Epithelial cell of proximal tubule (primary cell): Measurements from ENCODE around the gene KLK6. TPM values are rescaled to one million over a fixed set of nuclear protein-coding genes. Genes with fewer than 3 reads are reported as not detected.
"Not testable (repeated sequence)": the region's sequence is repeated elsewhere in the genome, so short reads cannot be mapped to it uniquely, and the experiment has no call there.

Experiments
- DNase-seq: peaks from one replicate; pipeline ENCODE4 v3.0.0-alpha.2; 2011; ENCODE audit warnings: low read depth
- H3K4me3 ChIP-seq: 2 replicates; pipeline ENCODE4 v1.5.1; 2011; ENCODE audit warnings: low read depth, mild to moderate bottlenecking, low read length
- total RNA-seq: library from RNA; depleted of rRNA; stranded (reverse); fragments of >200 nt; gene quantifications from 2 replicates; pipeline ENCODE4 v1.2.3, GENCODE V29; 2015
- TF ChIP-seq, protein P1 (sequence below): conservative IDR thresholded peaks from 2 replicates; pipeline ENCODE4 v1.5.1; 2012; ENCODE audit warnings: low read depth, mild to moderate bottlenecking, low read length

Gene KLK6
- total RNA-seq, 1 donor from 2014 or later = 32.2 TPM

DNA sequence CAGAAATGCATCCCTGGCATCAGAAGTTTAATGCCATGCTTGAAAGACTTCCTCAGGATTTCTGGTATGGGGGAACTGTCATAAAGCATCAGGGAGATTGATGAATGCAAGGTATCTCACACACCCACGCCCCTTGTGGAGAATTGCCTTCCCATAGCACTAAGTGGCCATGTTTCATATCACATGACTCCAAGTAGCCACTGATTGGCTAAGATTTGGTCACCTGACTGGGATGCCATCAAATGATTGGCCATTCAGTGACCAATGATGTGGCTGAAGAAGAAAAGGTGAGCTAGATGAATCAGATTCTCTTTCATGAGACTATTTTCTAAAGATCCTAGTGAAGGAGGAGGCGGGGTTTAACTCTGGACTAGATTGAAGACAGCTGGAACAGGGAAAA, 24.7 kb upstream of the KLK6 start:
- no peak for DNase-seq
- no peak overlapping the region for H3K4me3 ChIP-seq
- TF ChIP-seq, protein P1, sequence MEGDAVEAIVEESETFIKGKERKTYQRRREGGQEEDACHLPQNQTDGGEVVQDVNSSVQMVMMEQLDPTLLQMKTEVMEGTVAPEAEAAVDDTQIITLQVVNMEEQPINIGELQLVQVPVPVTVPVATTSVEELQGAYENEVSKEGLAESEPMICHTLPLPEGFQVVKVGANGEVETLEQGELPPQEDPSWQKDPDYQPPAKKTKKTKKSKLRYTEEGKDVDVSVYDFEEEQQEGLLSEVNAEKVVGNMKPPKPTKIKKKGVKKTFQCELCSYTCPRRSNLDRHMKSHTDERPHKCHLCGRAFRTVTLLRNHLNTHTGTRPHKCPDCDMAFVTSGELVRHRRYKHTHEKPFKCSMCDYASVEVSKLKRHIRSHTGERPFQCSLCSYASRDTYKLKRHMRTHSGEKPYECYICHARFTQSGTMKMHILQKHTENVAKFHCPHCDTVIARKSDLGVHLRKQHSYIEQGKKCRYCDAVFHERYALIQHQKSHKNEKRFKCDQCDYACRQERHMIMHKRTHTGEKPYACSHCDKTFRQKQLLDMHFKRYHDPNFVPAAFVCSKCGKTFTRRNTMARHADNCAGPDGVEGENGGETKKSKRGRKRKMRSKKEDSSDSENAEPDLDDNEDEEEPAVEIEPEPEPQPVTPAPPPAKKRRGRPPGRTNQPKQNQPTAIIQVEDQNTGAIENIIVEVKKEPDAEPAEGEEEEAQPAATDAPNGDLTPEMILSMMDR = no peak

DNA sequence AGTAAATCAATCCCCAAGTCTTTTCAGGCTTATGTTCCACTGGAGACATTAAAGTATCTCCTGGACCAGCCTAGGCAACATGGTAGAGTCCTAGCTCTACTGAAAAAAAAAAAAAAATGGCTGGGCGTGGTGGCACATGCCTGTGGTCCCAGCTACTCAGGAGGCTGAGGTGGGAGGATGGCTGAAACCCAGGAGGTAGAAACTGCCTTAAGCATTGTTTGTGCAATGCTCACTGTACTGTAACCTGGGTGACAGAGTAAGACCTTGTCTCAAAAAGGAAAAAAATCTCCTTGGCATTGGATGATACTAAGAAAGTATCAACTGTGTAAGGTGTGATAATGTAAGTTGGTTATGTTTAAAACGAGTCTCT, 23.3 kb upstream of the KLK6 start:
- no peak for DNase-seq
- H3K4me3 ChIP-seq = no peak overlapping the region
- TF ChIP-seq, protein P1 = no peak

DNA sequence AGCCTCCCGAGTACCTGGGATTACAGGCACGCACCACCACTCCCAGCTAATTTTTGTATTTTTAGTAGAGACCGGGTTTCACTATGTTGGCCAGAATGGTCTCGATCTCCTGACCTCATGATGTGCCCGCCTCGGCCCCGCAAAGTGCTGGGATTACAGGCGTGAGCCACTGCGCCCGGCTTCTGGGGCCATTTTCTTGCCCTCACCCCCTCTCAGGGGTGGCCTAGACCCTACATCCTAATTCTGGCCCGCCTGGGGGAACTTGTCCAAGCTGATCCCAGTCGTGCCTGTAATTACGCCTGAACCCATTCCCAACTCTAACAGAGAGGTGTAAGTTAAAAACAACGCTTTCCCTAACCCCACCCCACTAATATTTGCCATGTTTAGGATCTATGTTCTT, 15.0 kb upstream of the KLK6 start:
- H3K4me3 ChIP-seq, DNase-seq: not testable (repeated sequence)

DNA sequence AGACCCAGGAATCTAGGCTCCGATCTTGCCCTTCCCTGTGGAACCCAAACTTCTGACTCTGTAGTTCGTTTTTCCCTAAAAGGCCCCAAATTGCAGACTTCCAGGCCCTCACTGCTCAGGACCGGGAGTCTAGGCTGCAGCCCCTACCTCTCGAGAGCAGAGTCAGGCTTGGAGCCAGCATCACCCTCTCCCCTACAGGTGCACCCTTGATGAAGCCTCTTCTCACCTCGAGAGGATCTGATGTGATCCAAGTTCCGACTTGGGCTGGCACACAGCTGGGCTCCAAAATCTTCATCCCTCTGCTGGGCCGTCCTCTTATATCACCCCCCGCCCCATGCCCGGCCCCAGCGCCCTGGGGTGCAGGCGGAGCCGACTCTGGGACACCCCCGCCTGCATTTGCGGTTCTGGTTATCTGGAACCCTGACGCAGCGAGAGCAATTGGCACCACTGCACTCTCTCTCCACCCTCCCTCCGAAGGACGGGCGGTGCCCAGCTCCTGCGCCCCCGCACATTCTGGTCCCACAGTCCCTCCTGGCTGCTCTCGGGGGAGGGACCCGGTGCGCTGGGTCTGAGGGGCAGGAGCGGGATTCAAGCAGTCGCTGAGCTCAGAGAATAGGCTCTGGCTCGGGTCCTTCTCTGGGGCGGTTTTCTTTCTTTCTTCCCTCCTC, 14.4 kb upstream of the KLK6 start, which contains the start of gene KLK7:
TSS of gene KLK7 (minus strand) at position 293 of the 668 bp plus-strand sequence. CDS start 1,518 bp downstream, outside the sequence.
- DNase-seq = no peak
- TF ChIP-seq, protein P1 = no peak
- no peak within 1 kb of the TSS for H3K4me3 ChIP-seq

DNA sequence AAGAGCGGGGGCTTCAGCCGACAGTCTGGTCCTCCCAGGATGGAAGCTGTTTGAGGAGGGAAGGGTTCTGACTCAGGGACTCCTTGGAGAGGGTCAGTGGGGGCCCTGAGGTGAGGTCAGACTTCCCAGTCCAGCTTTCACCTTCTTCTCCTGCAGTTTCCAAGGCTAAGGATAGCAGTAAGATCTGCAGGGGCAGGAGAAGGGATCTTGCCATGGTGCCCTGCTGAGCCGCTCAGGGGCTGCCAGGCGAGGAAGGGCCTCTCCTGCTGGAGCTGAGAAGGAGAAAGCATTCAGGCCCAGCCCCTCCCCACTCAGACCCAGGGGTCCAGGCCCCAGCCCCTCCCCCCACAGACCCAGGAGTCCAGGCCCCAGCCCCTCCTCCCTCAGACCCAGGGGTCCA, 12.8 kb upstream of the KLK6 start:
- H3K4me3 ChIP-seq = no peak overlapping the region
- TF ChIP-seq, protein P1 = no peak
- DNase-seq = no peak

DNA sequence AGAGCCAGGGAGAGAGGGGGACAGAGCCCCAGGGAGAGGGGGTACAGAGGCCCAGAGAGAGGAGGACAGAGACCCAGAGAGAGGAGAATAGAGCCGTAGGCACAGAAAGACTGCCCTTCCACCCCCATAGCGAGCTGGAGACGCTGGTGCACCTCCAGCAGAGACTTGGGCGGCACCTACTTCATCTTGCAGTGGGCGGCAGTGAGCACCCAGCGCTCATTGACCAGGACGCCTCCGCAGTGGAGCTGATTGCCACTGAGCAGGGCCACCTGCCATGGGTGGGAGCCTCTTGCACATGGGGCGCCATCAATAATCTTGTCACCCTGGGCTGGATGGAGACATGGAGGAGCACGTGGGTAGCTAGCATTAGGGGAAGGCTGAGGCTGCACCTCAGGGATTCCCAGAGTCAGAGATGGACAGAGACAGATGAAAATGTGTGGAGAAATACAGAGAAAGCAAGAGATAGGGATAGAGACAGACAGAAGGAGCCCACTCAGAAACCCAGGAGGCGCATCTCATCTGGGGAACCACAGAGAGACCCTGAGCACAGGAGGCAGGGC, 12.3 kb upstream of the KLK6 start:
- H3K4me3 ChIP-seq = no peak overlapping the region
- DNase-seq = no peak
- TF ChIP-seq, protein P1 = no peak

DNA sequence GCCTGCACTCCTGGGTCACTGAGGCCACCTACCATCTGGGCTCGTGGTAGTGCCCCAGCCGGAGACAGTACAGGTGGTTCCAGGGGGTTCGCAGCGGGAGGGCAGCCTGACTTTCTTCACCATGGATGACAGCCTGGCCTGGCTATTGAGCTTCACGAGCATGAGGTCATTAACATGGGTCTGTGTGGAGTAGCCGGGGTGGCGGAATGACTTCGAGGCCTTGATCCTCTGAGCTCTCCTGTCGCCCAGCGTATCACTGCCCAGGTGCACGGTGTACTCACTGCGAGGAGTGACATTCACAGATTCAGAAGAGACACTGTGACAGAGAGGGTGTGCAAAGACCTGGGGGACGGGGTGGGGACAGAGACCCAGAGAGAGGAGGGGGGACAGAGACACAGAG, 10.8 kb upstream of the KLK6 start:
- DNase-seq = no peak
- TF ChIP-seq, protein P1 = no peak
- no peak overlapping the region for H3K4me3 ChIP-seq
